HEK293 (cell line): ENCODE data around the gene ARHGAP26.
A peak's percentile ranks its signal among the peaks of the same experiment; 100 is the strongest.

Experiments
- CTCF ChIA-PET: fragments of 350-600 bp; formaldehyde crosslinking; extraction: SDS; loops from one replicate; lab custom pipeline; 2021; ENCODE audit warnings: antibody characterized with exemption; lab: Yijun Ruan, JAX
- POLR2A ChIA-PET: fragments of 300-600 bp; formaldehyde crosslinking; extraction: SDS; loops from one replicate; lab custom pipeline; 2020; ENCODE audit warnings: antibody characterized with exemption, inconsistent platforms; lab: Yijun Ruan, JAX
- H3K27ac ChIP-seq: fragments of 200-500 bp; sonication (Bioruptor generic); 2 replicates; pipeline ENCODE4 v1.5.1; 2014; ENCODE audit warnings: low read depth, low read length, control low read depth, inconsistent platforms; ENCODE audit errors: extremely low read depth
- H3K36me3 ChIP-seq, 2 experiments: fragments of 200-500 bp in 1 of 2; sonication (Bioruptor generic) in 1 of 2; 1 replicate in 1 of 2; 2 replicates in 1 of 2; pipeline ENCODE4 v1.5.1; 2014 to 2017; ENCODE audit warnings: inconsistent platforms in 2 of 2, low read length in 2 of 2; ENCODE audit not compliant: control insufficient read depth in 2 of 2, insufficient read depth in 1 of 2
- H3K4me1 ChIP-seq: fragments of 200-500 bp; sonication (Bioruptor generic); 2 replicates; pipeline ENCODE4 v1.5.1; 2014; ENCODE audit warnings: mild to moderate bottlenecking, low read length, inconsistent platforms; ENCODE audit not compliant: control insufficient read depth, insufficient read depth
- H3K4me3 ChIP-seq: 2 replicates; pipeline ENCODE4 v1.5.1; 2011; ENCODE audit warnings: low read depth, mild to moderate bottlenecking, control low read depth, low read length, moderate library complexity
- H3K9me3 ChIP-seq: fragments of 200-500 bp; sonication (Bioruptor generic); 2 replicates; pipeline ENCODE4 v1.5.1; 2014; ENCODE audit warnings: low read depth, low read length, inconsistent platforms; ENCODE audit not compliant: control insufficient read depth, insufficient read depth
- CTCF ChIP-seq: fragments of 450-650 bp; formaldehyde crosslinking; IDR thresholded peaks from 2 replicates; pipeline ENCODE4 v1.5.1; 2016; ENCODE audit warnings: missing biosample characterization, missing genetic modification characterization
- INSM2 ChIP-seq: fragments of 450-650 bp; formaldehyde crosslinking; IDR thresholded peaks from 2 replicates; pipeline ENCODE4 v1.5.1; 2016; ENCODE audit warnings: missing biosample characterization, missing genetic modification characterization
- YY2 ChIP-seq: fragments of 450-650 bp; formaldehyde crosslinking; IDR thresholded peaks from 2 replicates; pipeline ENCODE4 v1.5.1; 2016; ENCODE audit warnings: missing biosample characterization, missing genetic modification characterization
- ZNF174 ChIP-seq: fragments of 450-650 bp; formaldehyde crosslinking; IDR thresholded peaks from 2 replicates; pipeline ENCODE4 v1.5.0; 2017; ENCODE audit warnings: missing biosample characterization, mild to moderate bottlenecking, missing genetic modification characterization
- ZNF324 ChIP-seq: fragments of 450-650 bp; formaldehyde crosslinking; IDR thresholded peaks from 2 replicates; pipeline ENCODE4 v1.5.1; 2016; ENCODE audit warnings: missing biosample characterization, missing genetic modification characterization
- ZNF341 ChIP-seq: fragments of 450-650 bp; formaldehyde crosslinking; IDR thresholded peaks from 2 replicates; pipeline ENCODE4; 2016; ENCODE audit warnings: low read depth, missing biosample characterization, missing genetic modification characterization
- ZNF521 ChIP-seq: fragments of 450-650 bp; formaldehyde crosslinking; IDR thresholded peaks from 2 replicates; pipeline ENCODE4 v1.5.1; 2017; ENCODE audit warnings: missing biosample characterization, mild to moderate bottlenecking, missing genetic modification characterization
- ZNF544 ChIP-seq: fragments of 450-650 bp; formaldehyde crosslinking; IDR thresholded peaks from 2 replicates; pipeline ENCODE4 v1.5.0; 2017; ENCODE audit warnings: missing biosample characterization, missing genetic modification characterization
- ZNF549 ChIP-seq: fragments of 450-650 bp; IDR thresholded peaks from 2 replicates; pipeline ENCODE4 v1.5.1; 2018; ENCODE audit warnings: missing biosample characterization, missing genetic modification characterization, mild to moderate bottlenecking, inconsistent platforms, moderate library complexity
- ZNF776 ChIP-seq: fragments of 450-650 bp; formaldehyde crosslinking; IDR thresholded peaks from 2 replicates; pipeline ENCODE4 v1.5.0; 2017; ENCODE audit warnings: missing biosample characterization, missing genetic modification characterization, borderline replicate concordance
- TF ChIP-seq, protein P1 (sequence below): fragments of 450-650 bp; formaldehyde crosslinking; IDR thresholded peaks from 2 replicates; pipeline ENCODE4 v1.5.1; 2016; ENCODE audit warnings: missing biosample characterization, missing genetic modification characterization
- TF ChIP-seq, protein P2 (sequence below): fragments of 450-650 bp; formaldehyde crosslinking; IDR thresholded peaks from 2 replicates; pipeline ENCODE4 v1.5.1; 2016; ENCODE audit warnings: missing biosample characterization, missing genetic modification characterization, low read depth

ARHGAP26 gene

DNA sequence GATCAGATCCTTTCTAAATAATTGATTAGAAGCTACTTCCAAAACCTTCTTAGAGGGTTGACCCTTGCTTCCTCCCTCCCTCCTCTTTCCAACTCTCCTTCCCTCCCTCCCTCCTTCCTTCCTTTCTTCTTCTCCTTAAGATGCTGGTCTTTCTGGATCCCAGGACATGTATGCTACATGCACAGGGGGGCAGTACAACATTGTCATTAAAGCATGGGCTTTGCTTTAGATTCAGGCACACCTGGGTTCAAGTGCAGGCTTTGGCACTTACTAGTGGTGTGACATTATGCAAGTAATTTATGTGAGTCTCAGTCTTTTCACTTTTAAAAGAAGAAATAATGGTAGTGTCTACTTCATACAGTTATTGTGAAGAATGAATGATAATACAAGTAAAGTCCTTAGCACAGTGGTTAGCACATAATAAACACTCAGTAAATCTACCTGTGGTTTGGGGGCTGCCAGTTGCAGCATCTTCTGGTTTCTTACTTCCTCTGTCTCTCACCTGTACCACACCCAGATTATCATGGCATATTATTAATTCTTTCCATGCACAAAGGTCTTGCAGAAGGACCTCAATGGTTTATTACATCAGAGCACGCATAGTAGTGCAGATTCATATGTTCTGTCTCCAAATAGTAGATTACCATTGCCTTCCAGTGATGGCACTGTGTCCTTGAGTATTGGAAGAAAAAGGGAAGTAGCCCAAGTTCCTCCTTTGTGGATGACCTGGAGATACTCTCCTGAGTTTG is 154.1 kb downstream of the ARHGAP26 start:
- CTCF ChIA-PET, result interaction anchor here (0.6 to 2.9 kb wide), 8 partner anchors 10 to 211 kb away, joined by 3 to 9 read pairs (median 4); no protein-coding TSS in a partner anchor

DNA sequence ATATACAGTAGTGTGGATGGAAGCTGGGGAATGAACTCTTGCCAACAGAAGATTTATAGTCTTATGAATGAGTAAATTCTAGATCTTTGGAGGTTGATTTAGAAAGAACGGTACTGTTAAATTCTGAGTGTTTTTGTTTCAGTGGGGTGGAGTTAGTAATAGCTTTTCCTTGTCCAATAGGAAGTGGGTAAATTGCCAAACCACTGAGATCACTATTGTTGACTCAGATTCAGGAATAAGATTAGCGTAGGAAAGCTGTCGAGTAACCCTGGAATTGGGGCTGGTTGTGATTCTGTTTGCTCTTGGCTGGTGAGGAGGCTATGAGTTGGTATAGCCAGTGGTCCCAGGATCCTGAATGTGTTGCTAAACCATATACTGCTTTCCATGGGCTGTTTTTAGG is 155.6 kb downstream of the ARHGAP26 start:
- CTCF ChIA-PET, result interaction anchor here (0.6 to 2.1 kb wide), 10 partner anchors 9 to 856 kb away, joined by 3 to 9 read pairs (median 3); no protein-coding TSS in a partner anchor
- Histone ChIP-seq H3K4me3 (no peak overlapping the region), H3K36me3 (no peaks in the 10 kb centered on the region), H3K9me3 (no peaks in the 10 kb centered on the region), H3K4me1 (peaks cover 10% of the 10 kb centered on the region), H3K27ac (no peak overlapping the region)
- POLR2A ChIA-PET, result no interaction called here
- TF ChIP-seq, protein P1, sequence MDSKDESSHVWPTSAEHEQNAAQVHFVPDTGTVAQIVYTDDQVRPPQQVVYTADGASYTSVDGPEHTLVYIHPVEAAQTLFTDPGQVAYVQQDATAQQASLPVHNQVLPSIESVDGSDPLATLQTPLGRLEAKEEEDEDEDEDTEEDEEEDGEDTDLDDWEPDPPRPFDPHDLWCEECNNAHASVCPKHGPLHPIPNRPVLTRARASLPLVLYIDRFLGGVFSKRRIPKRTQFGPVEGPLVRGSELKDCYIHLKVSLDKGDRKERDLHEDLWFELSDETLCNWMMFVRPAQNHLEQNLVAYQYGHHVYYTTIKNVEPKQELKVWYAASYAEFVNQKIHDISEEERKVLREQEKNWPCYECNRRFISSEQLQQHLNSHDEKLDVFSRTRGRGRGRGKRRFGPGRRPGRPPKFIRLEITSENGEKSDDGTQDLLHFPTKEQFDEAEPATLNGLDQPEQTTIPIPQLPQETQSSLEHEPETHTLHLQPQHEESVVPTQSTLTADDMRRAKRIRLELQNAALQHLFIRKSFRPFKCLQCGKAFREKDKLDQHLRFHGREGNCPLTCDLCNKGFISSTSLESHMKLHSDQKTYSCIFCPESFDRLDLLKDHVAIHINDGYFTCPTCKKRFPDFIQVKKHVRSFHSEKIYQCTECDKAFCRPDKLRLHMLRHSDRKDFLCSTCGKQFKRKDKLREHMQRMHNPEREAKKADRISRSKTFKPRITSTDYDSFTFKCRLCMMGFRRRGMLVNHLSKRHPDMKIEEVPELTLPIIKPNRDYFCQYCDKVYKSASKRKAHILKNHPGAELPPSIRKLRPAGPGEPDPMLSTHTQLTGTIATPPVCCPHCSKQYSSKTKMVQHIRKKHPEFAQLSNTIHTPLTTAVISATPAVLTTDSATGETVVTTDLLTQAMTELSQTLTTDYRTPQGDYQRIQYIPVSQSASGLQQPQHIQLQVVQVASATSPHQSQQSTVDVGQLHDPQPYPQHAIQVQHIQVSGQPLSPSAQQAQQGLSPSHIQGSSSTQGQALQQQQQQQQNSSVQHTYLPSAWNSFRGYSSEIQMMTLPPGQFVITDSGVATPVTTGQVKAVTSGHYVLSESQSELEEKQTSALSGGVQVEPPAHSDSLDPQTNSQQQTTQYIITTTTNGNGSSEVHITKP (tag by site-specific recombination), result 0 out of 2 replicates have a peak, but pooled peaks have one; percentile 10
- TF ChIP-seq ZNF324 (tag by site-specific recombination), result no peak
- TF ChIP-seq, protein P2, sequence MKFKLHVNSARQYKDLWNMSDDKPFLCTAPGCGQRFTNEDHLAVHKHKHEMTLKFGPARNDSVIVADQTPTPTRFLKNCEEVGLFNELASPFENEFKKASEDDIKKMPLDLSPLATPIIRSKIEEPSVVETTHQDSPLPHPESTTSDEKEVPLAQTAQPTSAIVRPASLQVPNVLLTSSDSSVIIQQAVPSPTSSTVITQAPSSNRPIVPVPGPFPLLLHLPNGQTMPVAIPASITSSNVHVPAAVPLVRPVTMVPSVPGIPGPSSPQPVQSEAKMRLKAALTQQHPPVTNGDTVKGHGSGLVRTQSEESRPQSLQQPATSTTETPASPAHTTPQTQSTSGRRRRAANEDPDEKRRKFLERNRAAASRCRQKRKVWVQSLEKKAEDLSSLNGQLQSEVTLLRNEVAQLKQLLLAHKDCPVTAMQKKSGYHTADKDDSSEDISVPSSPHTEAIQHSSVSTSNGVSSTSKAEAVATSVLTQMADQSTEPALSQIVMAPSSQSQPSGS (tag by site-specific recombination), result no peak
- TF ChIP-seq ZNF776 (tag by site-specific recombination), result no peak
- TF ChIP-seq YY2 (tag by site-specific recombination), result no peak
- TF ChIP-seq ZNF521, result no peak
- TF ChIP-seq ZNF544 (tag by site-specific recombination), result no peak
- TF ChIP-seq ZNF341, result peak; percentile 43; the same call in 1 of the 2 replicates
- TF ChIP-seq ZNF549, result no peak

More for the DNA sequence above, 154.1 kb downstream of the ARHGAP26 start:
- Histone ChIP-seq H3K4me1 (peaks cover 10% of the 10 kb centered on the region), H3K36me3 (no peaks in the 10 kb centered on the region), H3K4me3 (no peak overlapping the region), H3K27ac (no peak overlapping the region), H3K9me3 (no peaks in the 10 kb centered on the region)
- POLR2A ChIA-PET, result no interaction called here
- TF ChIP-seq INSM2 (tag by site-specific recombination), result no peak
- no peak for TF ChIP-seq ZNF174 (tag by site-specific recombination)
- peak; percentile 39; the same call in 1 of the 2 replicates for TF ChIP-seq CTCF
